ENCODE measurements around the gene DYNC2H1.

The DYNC2H1 gene

GRCh38 chr11:103294516-103294915 is 185.3 kb downstream of the DYNC2H1 start:
- no peak for DNase-seq (ENCODE audit: low read depth)

GRCh38 chr11:103295704-103296103 is 186.5 kb downstream of the DYNC2H1 start:
- DNase-seq (ENCODE audit: low read depth) = no peak

GRCh38 chr11:103297900-103298299 is 188.7 kb downstream of the DYNC2H1 start:
- no peak for DNase-seq (ENCODE audit: low read depth)

GRCh38 chr11:103315248-103315647 is 206.0 kb downstream of the DYNC2H1 start:
- no peak for DNase-seq (ENCODE audit: low read depth)

GRCh38 chr11:103317118-103317517 is 207.9 kb downstream of the DYNC2H1 start:
- no peak for DNase-seq (ENCODE audit: low read depth)

GRCh38 chr11:103322821-103323220 is 213.6 kb downstream of the DYNC2H1 start:
- no peak for DNase-seq (ENCODE audit: low read depth)

GRCh38 chr11:103325686-103326069 is 216.5 kb downstream of the DYNC2H1 start:
- no peak for DNase-seq (ENCODE audit: low read depth)

GRCh38 chr11:103326070-103326794 is 217.0 kb downstream of the DYNC2H1 start:
- peak; percentile 92 for DNase-seq (ENCODE audit: low read depth)

GRCh38 chr11:103327721-103328120 is 218.5 kb downstream of the DYNC2H1 start:
- DNase-seq (ENCODE audit: low read depth) = no peak

GRCh38 chr11:103332409-103332808 is 223.2 kb downstream of the DYNC2H1 start:
- DNase-seq (ENCODE audit: low read depth) = no peak

GRCh38 chr11:103338621-103339484 is 229.6 kb downstream of the DYNC2H1 start:
- DNase-seq (ENCODE audit: low read depth) = no peak

GRCh38 chr11:103339485-103339857 is 230.2 kb downstream of the DYNC2H1 start:
- DNase-seq (ENCODE audit: low read depth) = no peak

GRCh38 chr11:103340956-103341355 is 231.7 kb downstream of the DYNC2H1 start:
- no peak for DNase-seq (ENCODE audit: low read depth)

GRCh38 chr11:103344886-103345285 is 235.7 kb downstream of the DYNC2H1 start:
- DNase-seq (ENCODE audit: low read depth) = no peak

GRCh38 chr11:103349595-103349994 is 240.4 kb downstream of the DYNC2H1 start:
- no peak for DNase-seq (ENCODE audit: low read depth)

- no peak for DNase-seq (ENCODE audit: low read depth)
Measured at GRCh38 chr11:103354656-103355055, 245.4 kb downstream of the DYNC2H1 start.

- no peak for DNase-seq (ENCODE audit: low read depth)
Measured at GRCh38 chr11:103358251-103358650, 249.0 kb downstream of the DYNC2H1 start.

- DNase-seq (ENCODE audit: low read depth) = no peak
Measured at GRCh38 chr11:103359216-103359615, 250.0 kb downstream of the DYNC2H1 start.

GRCh38 chr11:103364687-103365086 is 255.5 kb downstream of the DYNC2H1 start:
- DNase-seq (ENCODE audit: low read depth) = no peak

GRCh38 chr11:103367650-103368049 is 258.4 kb downstream of the DYNC2H1 start:
- no peak for DNase-seq (ENCODE audit: low read depth)

- DNase-seq (ENCODE audit: low read depth) = no peak
Measured at GRCh38 chr11:103368145-103368544, 258.9 kb downstream of the DYNC2H1 start.

- no peak for DNase-seq (ENCODE audit: low read depth)
Measured at GRCh38 chr11:103370076-103370475, 260.9 kb downstream of the DYNC2H1 start.

GRCh38 chr11:103372906-103373305 is 263.7 kb downstream of the DYNC2H1 start:
- DNase-seq (ENCODE audit: low read depth) = no peak

Data from CMK (cell line).